Measurements from ENCODE around the gene PLCB1.

- TF ChIP-seq CTCF (conservative IDR thresholded peaks at IDR 0.05; ENCODE audit: low read depth, low read length), result no peak
- TF ChIP-seq EZH2 (IDR thresholded peaks at IDR 0.05; ENCODE audit: borderline replicate concordance, low read depth, low read length, poor library complexity, severe bottlenecking), result no peak
These were observed 759.0 kb downstream of the PLCB1 start for GRCh38 chr20:8891039-8891438.
